GM18505 (cell line): ENCODE data around the gene TSEN2.
"Not testable (repeated sequence)": the region's sequence is repeated elsewhere in the genome, so short reads cannot be mapped to it uniquely, and the experiment has no call there.

Experiments used
- ATAC-seq: cut with Tn5 transposase; IDR thresholded peaks from one replicate; pipeline ENCODE4 v1.9.1; 2021; ENCODE audit not compliant: unreplicated experiment
- POLR2A ChIP-seq: IDR thresholded peaks from 4 replicates; pipeline ENCODE4 v1.6.1; 2011; ENCODE audit warnings: borderline replicate concordance; ENCODE audit not compliant: insufficient read depth, insufficient read length; ENCODE audit errors: extremely low read depth

The TSEN2 gene

DNA sequence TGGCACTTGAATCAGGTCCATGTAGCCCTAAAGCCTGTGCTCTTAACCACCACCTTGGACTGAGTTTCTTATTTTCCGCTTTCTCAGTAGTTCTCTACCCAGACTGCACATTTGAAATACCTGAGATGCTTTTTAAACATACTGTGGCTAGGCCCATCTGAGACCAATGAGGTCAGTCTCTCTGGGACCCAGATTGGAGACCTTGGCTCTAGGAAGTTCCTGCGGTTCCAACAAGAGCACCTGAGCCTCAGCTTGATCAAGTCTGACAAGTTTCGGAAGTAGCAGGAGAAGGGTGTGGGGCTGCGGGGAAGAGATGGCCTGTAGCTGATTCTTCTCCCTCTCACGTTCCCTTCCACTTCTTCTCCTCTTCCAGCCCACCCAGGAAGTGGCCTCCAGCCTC is 11.5 kb upstream of the TSEN2 start:
- ATAC-seq, result no peak
- no peak for TF ChIP-seq POLR2A

DNA sequence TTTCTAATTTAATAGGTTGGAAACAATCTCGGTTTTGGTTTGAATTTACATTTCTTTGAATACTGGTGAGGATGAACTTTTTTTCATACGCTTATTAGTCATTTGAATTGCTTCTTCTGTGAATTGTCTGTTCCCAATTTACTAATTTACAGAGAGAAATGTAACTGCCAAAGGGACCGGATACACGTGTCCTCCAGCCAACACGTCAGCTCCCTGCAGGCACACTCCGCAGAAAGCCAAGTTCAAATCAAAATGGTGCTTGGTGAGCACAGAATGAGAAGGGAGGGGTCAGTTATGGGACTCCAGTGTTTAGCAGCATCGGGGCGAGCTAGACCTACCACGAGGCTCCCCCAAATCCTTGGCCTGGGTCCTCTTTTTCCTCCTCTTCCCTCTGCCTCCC is 10.8 kb upstream of the TSEN2 start:
- no peak for ATAC-seq
- no peak for TF ChIP-seq POLR2A

DNA sequence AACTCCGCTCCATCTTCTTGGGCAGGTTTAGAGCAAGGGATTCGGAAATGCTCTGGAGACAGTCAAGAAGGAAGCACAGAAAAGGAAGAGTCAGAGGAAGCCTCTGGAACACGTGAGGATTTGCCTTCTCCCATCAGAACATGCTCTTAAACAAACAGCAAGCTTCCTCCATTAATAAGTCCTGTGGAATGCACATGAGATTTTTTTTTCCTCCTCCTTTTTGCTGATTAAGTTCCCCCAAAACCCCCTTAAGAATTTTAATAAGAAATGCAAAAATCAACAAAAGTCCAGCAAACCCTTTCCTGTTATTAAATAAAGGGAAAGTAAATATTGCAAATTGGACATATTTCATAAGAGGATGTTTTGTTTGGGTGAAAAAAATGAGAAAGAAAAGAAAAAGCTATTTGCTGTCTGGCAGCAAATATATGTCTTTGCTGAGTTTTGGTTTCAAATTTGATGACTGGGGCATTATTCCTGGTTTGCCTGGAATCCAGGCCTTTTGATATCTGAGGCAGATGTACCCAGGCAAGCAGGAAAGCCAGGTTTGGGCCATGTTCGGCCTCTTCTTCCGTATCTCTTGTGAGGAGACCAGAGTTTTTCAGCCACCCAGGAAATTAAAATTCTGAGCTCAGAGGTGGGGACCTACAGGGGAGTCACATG is 7.9 kb upstream of the TSEN2 start:
- TF ChIP-seq POLR2A, result no peak
- ATAC-seq, result no peak

DNA sequence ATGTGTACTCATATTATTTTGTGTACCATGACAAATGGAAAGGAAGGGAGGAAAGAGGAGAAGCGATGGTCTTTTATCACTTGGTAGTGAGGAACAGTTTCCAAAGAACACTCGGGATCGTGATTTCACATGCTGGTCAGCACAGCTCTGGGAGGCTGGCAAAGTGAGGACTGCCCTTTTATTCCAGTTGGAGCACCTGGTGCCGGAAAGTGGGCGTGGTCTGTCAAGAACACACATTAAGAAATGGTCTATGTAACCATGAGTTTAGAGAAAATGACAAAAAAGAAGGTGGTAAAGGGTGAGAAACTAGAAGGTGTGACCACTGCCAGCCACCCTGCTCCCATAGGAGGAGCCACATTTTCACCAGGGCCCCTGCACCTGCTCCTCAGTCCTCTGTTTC is 7.0 kb upstream of the TSEN2 start:
- ATAC-seq, result no peak
- TF ChIP-seq POLR2A, result no peak

DNA sequence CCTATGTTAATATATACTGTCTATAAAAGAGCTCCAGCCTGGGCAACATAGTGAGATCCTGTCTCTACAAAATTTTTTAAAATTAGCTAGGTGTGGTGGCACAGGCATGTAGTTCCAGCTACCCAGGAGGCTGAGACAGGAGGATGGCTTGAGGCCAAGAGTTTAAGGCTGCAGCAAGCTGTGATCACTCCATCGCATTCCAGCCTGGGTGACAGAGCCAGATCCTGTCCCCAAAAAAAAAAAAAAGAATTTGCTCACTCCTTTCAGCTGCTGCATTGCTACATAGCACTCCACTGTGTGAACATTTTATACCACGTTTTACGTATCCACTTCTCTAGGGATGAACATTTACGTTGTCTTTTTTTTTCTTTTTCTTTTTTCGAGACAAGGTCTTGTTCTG is 6.0 kb upstream of the TSEN2 start:
- ATAC-seq, result no peak
- no peak for TF ChIP-seq POLR2A

DNA sequence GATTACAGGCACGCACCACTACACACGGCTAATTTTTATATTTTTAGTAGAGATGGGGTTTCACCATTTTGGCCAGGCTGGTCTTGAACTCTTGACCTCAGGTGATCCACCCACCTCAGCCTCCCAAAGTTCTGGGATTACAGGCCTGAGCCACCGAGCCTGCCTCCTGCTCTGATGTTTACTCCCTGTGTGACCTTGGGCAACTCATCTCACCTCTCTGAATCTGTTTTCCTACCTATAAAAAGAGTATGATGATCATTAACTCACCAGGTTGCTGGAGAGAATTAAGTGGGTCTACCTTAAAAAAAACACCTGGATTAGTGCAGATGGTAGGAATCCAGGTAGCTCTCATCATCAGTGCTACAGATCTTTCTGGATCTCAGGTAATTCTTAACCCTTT is 5.1 kb upstream of the TSEN2 start:
- not testable (repeated sequence) for ATAC-seq

DNA sequence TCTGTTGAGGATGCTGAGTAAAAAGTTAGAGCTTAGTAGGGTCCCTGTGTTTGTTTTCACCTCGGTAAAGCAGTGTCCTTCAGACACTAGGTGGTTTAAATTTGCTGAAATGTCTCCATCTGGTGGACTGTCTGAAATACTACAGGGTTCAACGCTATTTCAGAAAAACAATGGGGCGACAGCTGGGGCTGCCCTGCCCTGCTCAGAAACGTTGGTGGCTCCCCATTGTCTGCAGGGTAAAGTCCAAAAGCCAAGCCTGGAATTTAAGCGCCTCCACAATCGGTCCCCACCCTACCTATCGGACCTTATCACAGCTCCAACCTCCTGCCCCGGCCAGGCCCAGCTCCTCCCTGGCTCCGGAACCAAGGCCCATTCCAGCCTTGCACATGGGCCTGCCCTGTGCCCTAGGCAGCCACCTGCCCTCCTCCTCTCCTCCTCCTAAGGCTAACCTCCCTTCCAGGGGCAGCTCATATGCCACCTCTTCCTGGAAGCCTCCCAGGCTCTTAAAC is 4.3 kb upstream of the TSEN2 start:
- no peak for TF ChIP-seq POLR2A
- no peak for ATAC-seq

DNA sequence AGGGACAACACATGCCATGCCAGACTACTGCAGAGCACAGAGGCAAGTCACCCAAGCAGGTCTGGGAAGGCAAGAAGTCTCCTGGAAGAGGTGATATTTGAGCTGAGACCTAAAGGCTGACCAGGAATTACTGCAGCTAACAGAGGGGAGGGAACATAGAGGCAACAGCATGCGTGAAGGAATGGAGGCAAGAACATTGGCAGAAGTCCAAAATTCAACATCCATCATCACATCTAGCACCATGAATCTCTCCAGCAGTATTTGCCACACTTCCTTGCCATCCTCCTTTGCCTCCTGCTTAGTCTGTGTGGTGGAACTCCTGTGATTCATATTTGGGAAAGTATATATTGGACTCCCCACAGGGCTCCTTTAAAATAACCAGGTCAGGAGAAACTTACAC is 870 bp upstream of the TSEN2 start:
- ATAC-seq, result no peak
- no peak for TF ChIP-seq POLR2A

DNA sequence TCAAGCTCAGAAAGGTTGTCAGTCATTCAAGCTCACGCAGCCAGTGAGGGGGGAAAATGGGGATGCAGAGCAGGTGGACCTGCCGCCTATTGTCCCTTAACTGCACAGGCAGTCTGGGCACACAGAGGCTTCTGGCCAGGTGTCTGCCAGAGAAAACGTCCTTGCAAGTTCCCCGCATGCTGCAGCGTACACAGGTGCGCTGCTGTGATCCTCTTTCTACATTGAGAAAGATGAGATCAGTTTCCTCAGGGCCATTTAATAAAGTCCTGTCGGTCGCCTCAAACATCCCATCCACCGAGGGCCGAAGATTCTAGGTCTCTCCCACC is 445 bp upstream of the TSEN2 start:
- no peak for TF ChIP-seq POLR2A
- no peak for ATAC-seq

DNA sequence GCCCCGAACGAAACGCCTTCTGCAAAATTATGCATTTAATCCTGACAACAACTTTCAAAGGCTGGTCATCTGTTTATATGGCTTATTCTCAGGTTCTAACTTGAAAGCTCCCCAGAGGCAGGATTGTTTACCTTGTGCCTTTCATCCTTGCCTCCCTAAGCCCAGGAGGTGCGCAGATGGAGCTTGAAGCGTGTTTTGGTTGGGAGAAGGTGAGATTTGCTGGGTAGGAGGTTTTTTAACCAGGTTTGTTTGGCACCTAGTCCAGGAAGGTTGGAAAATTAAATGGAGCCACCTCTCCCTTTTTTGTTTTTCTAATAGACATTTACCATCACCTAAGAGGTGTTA is 675 bp downstream of the TSEN2 start:
- TF ChIP-seq POLR2A, result no peak
- no peak for ATAC-seq

DNA sequence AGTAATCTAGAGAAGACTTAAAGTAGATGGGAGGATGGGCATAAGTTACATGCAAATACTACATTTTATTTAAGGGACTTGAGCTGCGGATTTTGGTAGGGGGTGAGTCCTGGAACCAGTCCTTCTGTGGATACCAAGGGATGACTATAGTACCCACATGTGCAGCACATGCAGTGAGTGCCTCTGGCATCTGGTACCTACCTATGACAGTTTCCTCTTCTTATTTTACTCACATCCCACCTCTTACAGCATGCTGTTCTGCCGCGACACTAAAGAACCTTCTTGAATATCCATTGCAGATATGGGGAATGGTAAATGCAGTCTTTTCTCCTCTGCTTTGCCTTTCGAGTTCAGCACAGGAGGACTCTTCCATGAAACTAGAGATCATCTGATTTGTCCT is 1.7 kb downstream of the TSEN2 start:
- no peak for ATAC-seq
- no peak for TF ChIP-seq POLR2A

DNA sequence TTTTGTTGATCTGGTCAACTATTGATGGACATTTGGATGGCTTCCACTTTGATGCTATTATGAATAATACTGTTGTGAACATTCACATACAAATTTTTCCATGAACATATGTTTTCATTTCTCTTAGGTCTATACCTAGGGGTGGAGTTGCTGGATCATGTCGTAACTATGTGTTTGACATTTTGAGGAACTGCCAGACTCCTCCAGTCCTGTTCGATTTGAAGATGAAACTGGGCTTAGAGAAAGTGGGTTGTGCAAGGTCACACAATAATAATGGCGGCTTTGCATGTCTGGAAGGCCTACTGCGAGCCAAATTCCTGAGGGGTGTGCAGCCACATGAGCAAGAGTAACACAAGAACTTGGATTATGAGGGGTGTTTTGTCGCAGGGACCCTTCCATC is 2.6 kb downstream of the TSEN2 start:
- TF ChIP-seq POLR2A, result no peak

DNA sequence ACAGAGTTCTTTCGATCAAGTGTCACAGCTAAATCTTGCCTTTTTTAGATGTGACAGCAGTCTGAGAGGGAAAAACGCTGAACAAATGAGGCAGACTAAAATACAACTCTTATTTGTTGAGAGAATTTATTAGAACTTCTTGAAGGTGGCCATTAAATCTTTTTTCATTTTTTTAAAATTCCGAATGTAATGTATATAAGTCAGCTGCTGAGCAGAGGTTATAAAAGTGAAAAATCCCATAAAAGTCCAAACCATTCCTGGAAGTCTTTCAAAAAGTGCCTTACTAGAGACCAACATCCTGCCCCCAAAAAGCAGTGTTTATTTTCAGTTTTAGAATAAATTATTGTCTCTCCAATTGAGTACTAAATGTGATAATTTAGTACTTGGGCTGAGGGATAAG is 3.1 kb downstream of the TSEN2 start:
- no peak for TF ChIP-seq POLR2A
- ATAC-seq, result no peak

More for the DNA sequence above, 2.6 kb downstream of the TSEN2 start:
- ATAC-seq, result no peak

DNA sequence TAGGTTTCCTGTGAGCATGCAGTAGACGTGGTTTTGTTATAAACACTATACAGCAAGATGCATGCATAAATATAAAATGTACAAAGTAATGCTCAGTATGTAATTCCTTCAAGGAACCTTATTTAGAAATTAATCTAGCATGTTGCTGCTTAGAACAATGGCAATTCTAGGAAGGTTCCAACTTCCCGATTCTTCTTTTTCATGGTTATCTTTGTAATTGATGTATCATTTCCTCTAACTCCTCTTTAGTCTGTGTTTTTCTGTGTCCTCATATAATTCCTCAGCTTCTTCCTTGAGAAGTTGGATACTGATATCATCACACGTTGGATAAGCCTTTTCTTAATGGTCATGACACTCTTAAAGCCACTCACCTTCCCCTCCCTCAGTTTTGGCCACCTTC is 3.5 kb downstream of the TSEN2 start:
- ATAC-seq, result no peak
- TF ChIP-seq POLR2A, result no peak

DNA sequence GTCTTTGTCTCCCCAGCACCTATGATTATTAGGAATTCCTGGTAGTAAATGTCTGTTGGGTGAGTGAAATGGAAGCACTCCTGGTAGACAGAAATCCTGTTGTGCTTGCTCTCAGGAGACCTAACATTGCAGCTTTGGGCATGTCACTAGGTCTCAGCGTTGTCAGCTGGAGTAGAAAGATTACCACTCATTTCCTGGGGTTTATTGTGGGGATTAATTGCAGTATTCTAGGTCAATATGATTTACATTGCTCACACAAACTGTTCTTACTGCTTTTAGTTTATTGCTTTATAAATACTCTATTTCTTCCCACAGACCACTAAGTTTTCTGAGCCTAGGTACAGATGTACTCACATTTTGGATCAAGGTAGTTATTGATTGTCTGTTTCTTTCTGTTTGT is 5.1 kb downstream of the TSEN2 start:
- TF ChIP-seq POLR2A, result no peak

DNA sequence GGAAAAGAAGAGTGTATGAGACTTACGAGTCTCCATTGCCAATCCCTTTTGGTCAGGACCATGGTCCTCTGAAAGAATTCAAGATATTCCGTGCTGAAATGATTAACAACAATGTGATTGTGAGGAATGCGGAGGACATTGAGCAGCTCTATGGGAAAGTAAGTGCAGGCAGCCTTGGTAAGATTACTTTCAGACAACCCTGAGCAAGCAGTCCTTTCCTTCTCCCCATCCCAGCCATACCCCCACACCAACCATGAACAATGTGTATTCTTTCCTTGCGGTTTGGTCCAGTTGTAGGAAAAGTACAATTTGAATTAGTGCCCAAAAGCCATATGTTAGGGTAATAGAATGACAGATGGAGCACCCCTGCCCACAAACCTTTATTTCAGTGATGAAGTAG is 5.6 kb downstream of the TSEN2 start:
- no peak for TF ChIP-seq POLR2A
- ATAC-seq, result no peak

More for the DNA sequence above, 5.1 kb downstream of the TSEN2 start:
- no peak for ATAC-seq

DNA sequence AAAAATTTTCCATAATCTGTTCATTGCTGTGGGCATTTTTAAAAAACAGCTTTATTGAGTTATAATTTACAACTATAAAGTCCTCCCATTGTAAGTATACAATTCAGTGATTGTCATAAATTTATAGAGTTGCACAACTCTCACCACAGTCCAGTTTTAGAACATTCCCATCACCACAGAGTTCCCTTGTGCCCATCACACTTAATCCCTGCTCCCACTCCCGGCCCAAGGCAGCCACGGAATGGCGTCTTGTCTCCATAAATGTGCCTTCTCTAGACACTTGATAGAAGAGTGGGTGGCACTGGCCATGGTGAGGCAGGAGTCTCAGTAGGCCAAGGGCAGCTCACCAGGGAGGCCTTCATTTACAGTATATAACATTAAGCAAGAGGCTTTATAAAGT is 6.3 kb downstream of the TSEN2 start:
- no peak for TF ChIP-seq POLR2A
- ATAC-seq, result no peak
